ENCODE measurements around the gene MYORG.

Gene MYORG

DNA sequence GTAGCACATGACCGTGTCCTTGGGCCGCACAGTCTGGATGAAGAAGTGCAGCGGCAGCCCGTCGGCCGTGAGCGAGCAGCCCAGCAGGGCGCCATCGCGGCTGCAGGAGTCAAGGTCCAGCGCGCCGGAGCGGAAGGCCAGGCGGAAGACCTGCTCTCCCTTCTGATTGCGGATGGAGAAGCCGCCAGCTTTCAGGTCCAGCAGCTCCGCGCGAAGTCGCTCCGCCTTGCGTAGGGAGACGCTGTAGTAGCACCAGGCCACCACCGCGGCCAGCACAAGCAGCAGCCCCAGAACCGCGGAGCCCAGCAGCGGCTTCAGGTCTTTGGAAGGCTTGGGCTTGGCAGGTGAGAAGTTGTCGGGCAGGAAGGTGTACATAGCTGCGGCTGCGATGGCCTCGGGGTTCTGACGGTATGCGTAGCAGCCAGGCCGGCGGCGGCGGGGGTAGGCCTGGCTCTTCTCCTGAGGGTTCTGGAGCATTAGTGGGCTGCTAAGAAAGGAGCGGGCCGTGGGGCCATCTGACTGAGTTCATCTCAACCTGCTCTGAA is 4.2 kb downstream of the MYORG start (continued):
- TF ChIP-seq, protein P1, sequence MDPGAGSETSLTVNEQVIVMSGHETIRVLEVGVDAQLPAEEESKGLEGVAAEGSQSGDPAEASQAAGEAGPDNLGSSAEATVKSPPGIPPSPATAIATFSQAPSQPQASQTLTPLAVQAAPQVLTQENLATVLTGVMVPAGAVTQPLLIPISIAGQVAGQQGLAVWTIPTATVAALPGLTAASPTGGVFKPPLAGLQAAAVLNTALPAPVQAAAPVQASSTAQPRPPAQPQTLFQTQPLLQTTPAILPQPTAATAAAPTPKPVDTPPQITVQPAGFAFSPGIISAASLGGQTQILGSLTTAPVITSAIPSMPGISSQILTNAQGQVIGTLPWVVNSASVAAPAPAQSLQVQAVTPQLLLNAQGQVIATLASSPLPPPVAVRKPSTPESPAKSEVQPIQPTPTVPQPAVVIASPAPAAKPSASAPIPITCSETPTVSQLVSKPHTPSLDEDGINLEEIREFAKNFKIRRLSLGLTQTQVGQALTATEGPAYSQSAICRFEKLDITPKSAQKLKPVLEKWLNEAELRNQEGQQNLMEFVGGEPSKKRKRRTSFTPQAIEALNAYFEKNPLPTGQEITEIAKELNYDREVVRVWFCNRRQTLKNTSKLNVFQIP (CRISPR knock-in tag; IDR thresholded peaks at IDR 0.05; ENCODE audit: borderline replicate concordance, low read depth), result no peak

DNA sequence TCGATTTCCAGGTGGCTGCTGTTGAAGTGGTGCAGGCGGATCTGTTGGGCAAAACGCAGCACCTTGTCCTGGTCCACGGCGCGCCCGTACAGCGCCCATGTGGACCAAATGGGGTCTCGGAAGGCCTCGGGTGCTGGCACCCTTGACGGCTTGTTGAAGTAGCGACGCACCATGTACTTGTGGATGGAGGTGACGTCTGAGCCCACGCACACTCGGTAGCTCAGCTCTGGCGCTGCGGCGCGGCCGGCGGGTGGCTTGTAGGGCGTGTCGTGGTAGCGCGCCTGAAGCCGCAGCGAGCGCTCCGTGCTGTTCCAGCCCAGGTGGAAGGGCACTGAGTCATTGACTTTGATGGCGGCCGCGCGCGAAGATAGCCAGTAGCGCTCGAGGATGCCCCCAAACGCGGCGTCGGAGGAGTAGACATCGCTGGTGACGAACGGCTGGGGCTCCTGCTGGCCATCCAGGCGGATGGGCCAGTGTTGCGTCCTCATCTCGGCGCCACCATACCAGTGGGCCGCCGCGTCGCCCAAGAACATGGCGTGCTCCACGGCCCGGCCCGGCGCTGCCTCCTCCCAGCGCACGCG is 4.7 kb downstream of the MYORG start:
- TF ChIP-seq, protein P1 (CRISPR knock-in tag; IDR thresholded peaks at IDR 0.05; ENCODE audit: borderline replicate concordance, low read depth), result no peak
- TF ChIP-seq CSDC2 (CRISPR knock-in tag; IDR thresholded peaks at IDR 0.05), result no peak
- no peak for TF ChIP-seq BACH2 (CRISPR knock-in tag; IDR thresholded peaks at IDR 0.05; ENCODE audit: borderline replicate concordance)
- no peak for TF ChIP-seq TOX (CRISPR knock-in tag; IDR thresholded peaks at IDR 0.05; ENCODE audit: borderline replicate concordance)
- no peak for TF ChIP-seq TCF4 (CRISPR knock-in tag; IDR thresholded peaks at IDR 0.05; ENCODE audit: borderline replicate concordance)
- TF ChIP-seq OSR1 (CRISPR knock-in tag; IDR thresholded peaks at IDR 0.05), result no peak
- no peak for TF ChIP-seq ZNF8 (CRISPR knock-in tag; IDR thresholded peaks at IDR 0.05)
- TF ChIP-seq ISL1 (CRISPR knock-in tag; IDR thresholded peaks at IDR 0.05), result no peak
- no peak for TF ChIP-seq ZNF70 (CRISPR knock-in tag; IDR thresholded peaks at IDR 0.05)
- TF ChIP-seq, protein P2, sequence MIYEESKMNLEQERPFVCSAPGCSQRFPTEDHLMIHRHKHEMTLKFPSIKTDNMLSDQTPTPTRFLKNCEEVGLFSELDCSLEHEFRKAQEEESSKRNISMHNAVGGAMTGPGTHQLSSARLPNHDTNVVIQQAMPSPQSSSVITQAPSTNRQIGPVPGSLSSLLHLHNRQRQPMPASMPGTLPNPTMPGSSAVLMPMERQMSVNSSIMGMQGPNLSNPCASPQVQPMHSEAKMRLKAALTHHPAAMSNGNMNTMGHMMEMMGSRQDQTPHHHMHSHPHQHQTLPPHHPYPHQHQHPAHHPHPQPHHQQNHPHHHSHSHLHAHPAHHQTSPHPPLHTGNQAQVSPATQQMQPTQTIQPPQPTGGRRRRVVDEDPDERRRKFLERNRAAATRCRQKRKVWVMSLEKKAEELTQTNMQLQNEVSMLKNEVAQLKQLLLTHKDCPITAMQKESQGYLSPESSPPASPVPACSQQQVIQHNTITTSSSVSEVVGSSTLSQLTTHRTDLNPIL (CRISPR knock-in tag; IDR thresholded peaks at IDR 0.05; ENCODE audit: low read depth), result no peak
- TF ChIP-seq, protein P3, sequence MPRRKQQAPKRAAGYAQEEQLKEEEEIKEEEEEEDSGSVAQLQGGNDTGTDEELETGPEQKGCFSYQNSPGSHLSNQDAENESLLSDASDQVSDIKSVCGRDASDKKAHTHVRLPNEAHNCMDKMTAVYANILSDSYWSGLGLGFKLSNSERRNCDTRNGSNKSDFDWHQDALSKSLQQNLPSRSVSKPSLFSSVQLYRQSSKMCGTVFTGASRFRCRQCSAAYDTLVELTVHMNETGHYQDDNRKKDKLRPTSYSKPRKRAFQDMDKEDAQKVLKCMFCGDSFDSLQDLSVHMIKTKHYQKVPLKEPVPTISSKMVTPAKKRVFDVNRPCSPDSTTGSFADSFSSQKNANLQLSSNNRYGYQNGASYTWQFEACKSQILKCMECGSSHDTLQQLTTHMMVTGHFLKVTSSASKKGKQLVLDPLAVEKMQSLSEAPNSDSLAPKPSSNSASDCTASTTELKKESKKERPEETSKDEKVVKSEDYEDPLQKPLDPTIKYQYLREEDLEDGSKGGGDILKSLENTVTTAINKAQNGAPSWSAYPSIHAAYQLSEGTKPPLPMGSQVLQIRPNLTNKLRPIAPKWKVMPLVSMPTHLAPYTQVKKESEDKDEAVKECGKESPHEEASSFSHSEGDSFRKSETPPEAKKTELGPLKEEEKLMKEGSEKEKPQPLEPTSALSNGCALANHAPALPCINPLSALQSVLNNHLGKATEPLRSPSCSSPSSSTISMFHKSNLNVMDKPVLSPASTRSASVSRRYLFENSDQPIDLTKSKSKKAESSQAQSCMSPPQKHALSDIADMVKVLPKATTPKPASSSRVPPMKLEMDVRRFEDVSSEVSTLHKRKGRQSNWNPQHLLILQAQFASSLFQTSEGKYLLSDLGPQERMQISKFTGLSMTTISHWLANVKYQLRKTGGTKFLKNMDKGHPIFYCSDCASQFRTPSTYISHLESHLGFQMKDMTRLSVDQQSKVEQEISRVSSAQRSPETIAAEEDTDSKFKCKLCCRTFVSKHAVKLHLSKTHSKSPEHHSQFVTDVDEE (CRISPR knock-in tag; IDR thresholded peaks at IDR 0.05), result no peak
- TF ChIP-seq SNAI2 (CRISPR knock-in tag; IDR thresholded peaks at IDR 0.05), result no peak
- ATAC-seq, result no peak

DNA sequence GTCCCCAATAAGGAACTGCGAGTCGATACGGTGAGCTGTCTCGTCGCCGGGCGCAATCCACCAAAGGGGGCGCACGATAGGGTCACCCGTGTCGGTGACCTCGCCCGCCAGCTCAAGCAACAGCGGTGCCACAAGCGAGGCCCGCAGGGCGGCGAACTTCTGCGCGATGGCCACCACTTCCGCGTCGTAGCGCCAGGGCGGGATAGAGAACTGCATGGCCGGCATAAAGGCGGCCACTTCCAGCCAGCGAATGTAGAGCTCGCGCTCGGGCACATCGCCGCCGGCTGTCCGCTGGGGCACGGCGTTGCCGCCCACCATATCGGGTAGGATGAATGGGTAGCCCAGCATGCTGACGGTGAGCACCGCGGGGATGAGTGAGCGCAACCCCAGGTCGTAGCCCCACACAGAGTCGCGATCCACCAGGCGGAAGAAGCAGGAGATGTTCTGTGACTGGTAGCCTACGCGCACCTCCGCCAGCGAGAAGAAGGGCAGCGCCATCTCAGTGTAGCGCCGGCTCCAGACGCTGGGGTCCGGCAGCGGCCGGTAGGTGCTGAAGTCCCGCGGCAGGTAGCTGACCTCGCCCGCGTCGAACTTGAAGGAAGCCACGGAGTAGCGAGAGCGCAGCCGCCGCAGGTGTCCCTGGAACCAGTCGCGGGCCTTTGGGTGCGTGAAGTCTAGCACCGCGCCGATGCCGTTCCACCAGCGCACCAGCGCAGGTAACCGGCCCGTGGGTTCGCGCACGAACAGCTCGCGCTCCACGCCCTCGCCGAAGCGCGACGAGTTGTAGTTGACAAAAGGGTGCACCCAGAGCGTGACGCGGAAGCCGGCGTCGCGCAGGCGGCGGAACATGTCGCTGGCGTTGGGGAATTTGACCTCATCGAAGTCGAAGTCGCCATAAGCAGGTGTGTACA is 5.5 kb downstream of the MYORG start:
- no peak for ATAC-seq
- TF ChIP-seq, protein P4, sequence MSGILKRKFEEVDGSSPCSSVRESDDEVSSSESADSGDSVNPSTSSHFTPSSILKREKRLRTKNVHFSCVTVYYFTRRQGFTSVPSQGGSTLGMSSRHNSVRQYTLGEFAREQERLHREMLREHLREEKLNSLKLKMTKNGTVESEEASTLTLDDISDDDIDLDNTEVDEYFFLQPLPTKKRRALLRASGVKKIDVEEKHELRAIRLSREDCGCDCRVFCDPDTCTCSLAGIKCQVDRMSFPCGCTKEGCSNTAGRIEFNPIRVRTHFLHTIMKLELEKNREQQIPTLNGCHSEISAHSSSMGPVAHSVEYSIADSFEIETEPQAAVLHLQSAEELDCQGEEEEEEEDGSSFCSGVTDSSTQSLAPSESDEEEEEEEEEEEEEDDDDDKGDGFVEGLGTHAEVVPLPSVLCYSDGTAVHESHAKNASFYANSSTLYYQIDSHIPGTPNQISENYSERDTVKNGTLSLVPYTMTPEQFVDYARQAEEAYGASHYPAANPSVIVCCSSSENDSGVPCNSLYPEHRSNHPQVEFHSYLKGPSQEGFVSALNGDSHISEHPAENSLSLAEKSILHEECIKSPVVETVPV (CRISPR knock-in tag; IDR thresholded peaks at IDR 0.05), result no peak
- TF ChIP-seq TCF4 (CRISPR knock-in tag; IDR thresholded peaks at IDR 0.05; ENCODE audit: borderline replicate concordance) (no peak), ZFP30 (CRISPR knock-in tag; IDR thresholded peaks at IDR 0.05) (no peak), ZNF8 (CRISPR knock-in tag; IDR thresholded peaks at IDR 0.05) (no peak), PPARA (CRISPR knock-in tag; IDR thresholded peaks at IDR 0.05; ENCODE audit: borderline replicate concordance) (no peak), ARNTL (CRISPR knock-in tag; IDR thresholded peaks at IDR 0.05; ENCODE audit: borderline replicate concordance, low read depth) (no peak), ZNF70 (CRISPR knock-in tag; IDR thresholded peaks at IDR 0.05) (no peak)
